NCI-H1105 treated with DMSO at 0.1 percent for 48 hours (cell line): ENCODE results near the gene PELI3.
"Not testable (repeated sequence)": the region's sequence is repeated elsewhere in the genome, so short reads cannot be mapped to it uniquely, and the experiment has no call there.

Source experiments
- DNase-seq: peaks from one replicate; lab custom pipeline; 2025; lab: John Stamatoyannopoulos, UW

PELI3 gene

DNA sequence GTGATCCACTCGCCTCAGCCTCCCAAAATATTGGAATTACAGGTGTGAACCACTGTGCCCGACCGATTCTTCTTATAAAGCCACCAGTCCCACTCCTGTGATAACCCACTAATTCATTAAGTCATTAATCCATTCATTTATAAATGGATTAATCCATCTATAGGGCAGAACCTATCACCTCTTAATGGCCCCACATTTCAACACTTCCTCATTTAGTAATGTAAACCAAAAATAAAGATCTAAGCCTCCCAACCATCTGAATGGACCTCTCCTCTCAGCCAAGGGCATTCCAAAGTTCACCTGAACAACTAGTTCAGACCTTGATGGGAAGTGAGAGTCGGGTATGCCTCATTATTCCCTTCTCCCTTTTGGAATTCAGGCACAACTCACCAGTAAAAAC is 18.2 kb upstream of the PELI3 start:
- no peak for DNase-seq

DNA sequence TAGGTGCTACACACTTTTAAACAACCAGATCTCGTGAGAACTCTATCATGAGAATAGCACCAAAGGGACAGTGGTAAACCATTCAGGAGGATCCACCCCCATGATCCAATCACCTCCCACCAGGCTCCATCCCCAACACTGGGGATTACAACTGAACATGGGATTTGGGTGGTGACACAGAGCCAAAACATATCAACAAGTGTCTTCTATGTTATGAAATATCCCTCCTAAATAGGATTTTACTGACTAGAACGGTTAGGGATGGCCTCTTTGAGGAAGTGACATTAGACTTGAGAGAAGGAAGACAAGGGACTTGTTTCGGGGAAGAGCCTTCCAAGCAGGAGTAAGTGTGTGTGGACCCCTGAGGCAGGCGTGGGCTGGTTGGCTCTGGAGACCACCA is 16.1 kb upstream of the PELI3 start:
- DNase-seq = no peak

DNA sequence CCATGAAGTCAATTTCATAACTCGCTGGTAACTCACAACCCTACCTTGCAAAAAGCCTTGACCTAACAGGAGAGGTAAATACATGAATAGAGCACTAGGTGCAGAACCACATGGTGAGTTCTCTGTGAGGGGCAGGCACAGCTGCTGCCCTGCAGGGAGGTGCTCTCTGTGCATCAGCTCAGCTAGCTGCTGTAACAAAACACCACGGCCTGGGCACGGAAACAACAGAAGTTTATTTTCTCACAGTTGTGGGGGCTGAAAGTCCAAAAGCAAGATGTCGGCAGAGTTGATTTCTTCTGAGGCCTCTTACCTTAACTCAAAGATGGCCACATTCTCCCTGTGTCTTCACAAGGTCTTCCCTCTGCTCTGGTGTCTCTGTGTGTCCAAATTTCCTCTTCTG is 15.0 kb upstream of the PELI3 start:
- DNase-seq = no peak

DNA sequence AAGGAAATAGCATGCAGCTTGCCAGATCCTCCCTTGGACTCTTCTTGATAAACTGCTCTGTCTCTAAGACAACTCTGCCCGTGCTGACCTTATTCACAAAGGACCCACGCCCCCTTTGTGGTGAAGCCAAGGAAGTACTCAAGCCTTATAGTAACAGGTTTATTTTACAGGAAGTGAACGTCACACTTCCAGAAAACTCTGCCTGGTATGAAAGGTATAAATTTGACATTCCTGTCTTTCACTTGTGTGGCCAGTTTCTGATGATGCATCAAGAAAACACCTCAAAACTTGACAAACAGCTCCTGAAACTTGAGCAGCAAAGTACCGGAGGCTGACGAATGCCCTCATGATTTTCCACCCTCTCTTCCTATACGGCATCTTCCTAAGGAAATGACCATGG is 12.5 kb upstream of the PELI3 start:
- no peak for DNase-seq

DNA sequence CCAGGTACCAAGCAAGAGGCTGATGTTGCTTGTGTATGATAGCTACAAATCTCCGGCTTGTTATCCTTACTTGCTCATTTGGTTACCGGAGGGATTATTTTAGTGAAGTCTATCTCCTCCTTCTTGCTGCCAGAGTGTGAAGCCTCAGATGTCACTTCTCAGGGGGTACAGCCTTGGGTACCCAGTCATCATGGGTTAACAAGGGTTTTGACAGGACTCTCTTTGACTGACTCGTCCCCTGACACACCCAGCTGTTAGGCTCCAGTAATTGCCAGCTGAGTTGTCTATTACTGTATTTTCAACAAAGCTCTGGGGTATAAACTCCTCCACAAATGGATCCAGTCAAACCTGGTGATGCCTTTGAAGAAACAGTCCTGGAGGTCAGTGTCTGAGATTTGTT is 11.9 kb upstream of the PELI3 start:
- DNase-seq = no peak

DNA sequence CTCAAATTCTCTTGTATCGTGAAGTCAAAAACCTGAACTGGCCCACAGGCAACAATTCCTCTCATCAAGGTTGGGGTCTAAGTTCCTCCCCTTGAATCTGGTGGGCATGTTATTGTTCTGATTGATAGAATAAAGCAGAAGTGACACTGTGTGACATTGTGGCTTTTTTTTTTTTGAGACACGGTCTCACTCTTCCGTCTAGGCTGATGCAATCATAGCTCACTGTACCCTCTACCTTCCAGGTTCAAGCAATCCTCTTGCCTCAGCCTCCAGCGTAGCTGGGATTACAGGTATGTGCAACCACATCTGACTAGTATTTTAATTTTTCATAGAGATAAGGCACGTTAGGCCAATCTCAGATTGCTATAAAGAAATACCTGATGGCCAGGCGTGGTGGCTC is 8.9 kb upstream of the PELI3 start:
- DNase-seq = no peak

DNA sequence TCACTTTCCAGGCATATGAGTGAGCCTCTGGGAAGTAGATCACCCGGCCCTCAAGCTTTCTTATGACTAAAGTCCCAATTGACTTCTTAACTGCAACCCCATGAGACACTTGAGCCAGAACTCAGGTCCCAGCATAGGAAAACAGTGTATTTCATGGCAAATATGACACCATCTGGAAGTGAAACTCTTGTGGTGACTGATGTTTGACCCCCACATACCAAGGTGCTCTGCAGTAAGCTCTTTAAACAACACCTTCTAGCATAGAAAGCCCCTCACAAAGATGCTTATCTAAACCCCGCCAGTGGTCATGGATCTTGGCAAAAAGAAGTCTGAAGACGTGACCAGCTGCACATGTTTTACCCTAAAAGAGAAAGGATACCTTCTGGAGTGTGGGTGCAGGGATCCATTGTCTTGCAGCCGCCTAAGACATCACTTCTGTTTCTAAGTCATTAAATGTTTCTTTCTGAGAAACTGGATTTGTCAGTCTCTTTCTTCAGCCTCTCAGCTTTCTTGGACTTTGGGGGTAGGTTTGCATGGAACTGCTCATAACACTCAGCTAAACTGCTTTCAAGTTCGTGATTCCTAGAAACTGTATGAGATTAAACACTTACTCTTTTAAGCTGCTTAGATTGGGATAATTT is 7.4 kb upstream of the PELI3 start:
- no peak for DNase-seq

DNA sequence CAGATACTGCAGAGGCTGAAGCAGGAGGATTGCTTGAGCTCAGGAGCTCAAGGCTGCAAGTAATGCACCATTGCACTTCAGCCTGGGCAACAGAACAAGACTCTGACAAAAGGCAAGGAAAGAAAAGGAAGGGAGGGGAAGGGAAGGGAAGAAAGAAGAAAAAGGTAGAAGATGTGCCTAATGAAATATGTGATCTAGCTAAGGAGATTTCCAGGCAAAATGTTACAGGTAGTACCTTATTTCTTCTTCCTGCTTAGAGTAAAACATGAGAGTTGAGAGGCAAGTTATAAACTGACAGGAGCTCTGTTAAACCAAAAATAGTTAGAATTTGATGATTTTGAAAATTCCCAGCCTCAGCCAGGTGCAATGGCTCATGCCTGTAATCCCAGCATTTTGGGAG is 4.7 kb upstream of the PELI3 start:
- no peak for DNase-seq

DNA sequence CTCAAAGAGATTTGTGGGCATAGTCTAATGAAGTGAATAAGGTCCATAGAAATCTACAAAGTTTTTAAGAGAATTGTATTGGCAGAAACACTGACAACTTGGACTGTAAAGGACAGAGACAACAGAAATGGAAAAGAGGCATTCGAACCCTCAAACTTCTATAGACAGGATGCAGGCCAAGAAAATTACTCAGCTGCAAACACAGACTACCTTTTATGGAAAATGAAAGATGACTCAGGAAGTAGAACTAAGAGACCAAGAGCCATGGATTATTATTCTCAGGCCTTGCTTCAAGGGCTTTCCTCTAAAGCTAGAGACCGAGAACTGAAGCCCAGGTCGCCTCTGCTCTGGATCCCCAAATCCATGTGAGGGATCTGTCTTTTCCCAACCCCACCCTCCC is 3.8 kb upstream of the PELI3 start:
- no peak for DNase-seq

DNA sequence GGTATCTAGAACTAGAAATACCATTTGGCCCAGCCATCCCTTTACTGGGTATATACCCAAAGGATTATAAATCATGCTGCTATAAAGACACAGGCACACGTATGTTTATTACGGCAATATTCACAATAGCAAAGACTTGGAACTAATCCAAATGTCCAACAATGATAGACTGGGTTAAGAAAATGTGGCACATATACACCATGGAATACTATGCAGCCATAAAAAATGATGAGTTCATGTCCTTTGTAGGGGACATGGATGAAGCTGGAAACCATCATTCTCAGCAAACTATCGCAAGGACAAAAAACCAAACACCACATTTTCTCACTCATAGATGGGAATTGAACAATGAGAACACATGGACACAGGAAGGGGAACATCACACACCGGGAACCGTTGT is 2.6 kb upstream of the PELI3 start:
- DNase-seq = not testable (repeated sequence)

DNA sequence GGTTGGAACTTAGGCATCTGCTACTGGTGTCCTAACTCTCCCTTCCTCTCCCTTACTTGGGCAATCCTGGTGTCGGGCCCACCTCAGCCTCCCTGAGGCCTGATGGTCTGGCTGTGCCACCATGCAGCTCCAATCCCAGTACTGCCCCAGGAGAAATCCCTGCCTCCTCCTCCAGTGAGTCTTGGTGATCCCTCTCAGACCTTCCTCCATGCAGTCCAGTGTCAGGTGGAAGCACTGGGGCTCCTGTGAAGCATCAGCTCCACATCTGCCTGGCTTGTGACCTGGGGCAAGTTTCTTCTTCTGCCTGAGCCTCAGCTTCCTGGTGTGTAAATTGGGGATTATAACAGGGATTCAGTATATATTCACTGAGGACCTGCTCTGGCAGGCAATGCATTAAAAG is 1.8 kb upstream of the PELI3 start:
- DNase-seq = no peak

DNA sequence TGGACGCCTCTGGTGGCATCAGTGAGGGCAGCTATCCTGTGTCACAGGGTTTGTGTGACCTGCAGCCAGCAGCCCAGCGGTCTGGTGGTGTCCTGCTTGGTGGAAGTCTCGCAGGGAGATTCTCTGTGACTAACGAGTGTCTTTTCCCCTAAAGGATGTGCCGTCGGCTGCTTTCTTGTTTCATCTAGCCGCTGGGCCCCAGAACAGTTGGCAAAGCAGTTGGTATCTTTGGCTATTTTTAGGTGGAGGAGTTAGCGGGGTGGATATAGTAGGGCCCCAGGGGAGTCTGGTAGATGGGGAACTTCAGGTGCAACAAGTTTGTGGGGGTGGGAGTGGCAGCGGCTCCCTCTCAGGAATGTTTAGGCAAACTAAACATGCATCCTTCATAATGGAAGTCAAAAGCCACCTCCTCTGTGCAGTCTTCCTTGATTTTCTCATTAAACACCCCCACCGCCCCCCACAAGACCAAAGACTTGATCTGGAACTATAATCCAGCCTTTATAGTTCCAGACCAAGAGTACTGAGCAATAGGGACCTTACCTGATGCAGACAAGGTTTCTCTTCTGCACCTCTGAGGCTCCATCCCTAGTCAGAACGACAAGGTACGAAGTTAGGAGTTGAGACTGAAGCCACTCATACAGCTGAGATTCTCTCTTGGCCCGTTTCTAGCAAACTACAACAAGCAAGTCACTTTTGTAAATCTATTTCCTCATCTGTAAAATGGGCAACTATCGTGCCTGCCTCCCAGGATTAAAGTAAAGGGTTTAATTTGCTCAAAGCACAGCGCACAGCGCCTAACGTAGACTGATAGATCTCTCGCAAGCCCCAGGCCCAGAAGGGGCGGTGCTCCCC is 1.1 kb upstream of the PELI3 start:
- no peak for DNase-seq

DNA sequence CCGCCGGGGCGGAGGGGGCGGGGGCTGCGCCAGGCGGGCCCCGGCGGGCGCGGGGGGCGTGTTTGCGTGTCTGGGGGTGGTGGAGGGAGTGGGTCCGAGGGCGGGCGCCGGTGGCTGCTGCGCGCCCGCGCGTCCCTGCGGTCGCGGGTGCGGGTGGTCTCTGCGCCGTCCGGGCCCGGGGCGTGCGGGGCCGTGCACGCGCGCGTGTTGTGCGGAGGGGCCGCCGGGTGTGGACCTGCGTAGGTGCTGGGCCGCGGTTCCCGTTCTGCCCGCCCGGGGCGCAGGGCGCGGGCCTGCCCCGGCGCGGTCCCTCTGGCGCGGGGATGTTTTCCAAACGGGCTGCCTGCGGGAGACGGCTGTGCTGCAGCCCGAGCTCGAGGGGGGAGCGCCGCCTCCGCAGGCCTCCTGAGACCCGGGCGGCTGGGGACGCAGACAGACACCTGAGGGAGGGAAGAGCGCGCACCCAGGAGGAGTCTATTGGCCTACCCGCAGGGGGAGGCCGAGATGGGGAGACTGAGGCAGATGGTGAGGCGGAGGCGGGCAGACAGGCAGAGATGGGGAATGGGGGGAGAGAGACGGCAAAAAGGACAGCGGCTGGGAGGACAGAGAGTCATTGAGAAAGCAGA is 442 bp downstream of the PELI3 start:
- peak; percentile 29 for DNase-seq

DNA sequence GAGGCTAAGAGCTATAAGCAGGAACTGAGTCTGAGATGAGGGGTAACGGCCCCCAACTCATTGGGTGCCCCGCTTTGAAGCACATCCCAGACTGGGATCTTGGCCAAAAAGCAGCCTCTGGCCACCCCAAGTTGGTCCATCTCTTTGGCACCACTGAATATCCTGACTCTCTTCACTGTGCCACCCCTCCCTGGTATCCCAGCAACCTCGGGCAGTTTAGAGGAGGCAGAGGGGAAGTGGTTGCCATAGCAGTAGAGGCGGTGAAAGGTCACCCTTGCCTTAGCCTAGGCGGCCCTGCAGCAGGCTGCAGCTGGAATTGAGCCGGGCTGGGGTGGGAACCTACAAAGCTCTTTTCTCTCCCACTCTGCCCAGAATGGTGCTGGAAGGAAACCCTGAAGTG is 1.1 kb downstream of the PELI3 start:
- peak; percentile 31 for DNase-seq

DNA sequence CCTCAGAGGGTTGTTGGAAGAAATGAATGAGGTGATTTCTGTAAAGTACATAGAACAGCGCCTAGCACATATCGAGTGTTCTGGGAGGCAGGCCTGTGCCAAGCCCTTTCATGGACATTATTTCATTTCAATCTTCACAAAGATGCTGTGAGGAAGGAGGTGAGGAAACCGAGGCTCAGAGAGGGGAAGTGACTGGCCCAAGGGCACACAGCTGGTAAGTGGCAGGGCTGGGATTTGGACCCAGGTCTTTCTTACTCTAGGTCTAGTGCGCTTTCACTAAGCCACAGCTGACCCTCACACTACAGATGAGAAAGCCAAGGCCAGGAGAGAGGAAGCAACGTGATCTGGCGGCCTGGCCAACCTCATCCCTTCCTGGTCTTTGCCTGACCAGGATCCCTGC is 2.0 kb downstream of the PELI3 start:
- DNase-seq = no peak

DNA sequence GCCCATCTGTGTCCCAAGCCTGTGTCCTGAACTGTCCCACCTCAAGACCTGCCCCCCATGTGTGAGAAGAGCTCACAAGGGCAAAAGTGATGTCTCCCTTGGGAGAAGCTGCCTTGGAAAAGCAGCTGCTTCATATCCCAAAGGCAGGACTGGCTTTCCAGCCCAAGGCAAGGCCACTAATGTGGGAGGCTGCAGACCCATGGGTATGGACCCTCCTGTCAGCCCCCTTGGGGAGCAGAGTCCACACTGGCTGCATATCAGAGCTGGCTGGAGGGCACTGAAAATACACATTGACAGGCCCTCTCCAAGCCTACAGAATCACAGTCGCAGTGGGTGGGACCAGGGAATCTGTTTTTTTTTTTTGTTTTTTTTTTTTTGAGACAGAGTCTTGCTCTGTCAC is 2.7 kb downstream of the PELI3 start:
- DNase-seq = no peak

DNA sequence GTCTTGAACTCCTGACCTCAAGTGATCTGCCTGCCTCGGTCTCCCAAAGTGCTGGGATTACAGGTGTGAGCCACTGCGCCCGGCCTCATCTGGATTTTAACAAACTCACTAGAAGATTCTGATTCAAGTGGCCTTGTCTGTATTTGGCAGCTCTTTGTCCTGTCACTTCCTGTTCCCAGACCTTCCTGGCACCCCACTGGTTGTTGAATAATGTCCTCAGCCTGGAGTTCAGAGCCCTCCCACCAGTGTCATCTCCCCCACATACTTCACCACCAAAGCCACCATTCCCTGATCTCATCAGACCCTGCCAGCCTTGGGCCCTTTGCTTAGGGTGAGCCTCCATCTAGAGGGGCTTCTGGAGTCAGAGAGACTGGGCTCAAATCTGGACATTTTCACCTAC is 3.3 kb downstream of the PELI3 start:
- no peak for DNase-seq

DNA sequence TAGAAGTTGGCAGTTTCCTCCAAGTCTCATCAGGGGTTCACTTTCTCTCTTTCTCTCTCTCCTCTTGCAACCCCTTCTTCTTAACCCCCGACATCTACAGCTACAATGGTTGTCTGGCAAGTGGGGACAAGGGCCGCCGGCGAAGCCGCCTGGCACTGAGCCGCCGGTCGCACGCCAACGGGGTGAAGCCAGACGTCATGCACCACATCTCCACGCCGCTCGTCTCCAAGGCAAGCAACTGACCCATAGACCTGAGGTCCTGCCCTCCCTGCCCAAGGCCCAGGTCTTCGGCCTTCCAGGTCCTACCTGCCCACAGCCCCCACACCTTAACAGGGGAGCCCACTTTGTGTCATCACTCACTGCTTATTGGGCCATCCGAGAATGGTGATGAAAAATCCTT is 4.4 kb downstream of the PELI3 start:
- DNase-seq = no peak

DNA sequence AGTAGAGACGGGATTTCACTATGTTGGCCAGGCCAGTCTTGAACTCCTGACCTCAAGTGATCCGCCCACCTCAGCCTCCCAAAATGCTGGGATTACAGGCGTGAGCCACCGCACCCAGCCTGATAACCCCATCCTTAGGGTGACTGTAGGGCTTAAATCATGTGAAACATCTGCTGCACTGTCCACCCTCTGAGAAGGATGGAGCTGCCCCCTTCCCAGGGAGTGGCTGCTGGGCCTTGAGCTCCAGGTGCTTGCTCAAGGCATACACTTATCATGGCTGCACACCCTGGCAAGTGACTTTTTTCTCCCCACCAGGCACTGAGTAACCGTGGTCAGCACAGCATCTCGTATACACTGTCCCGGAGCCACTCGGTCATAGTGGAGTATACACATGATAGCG is 5.3 kb downstream of the PELI3 start:
- DNase-seq = no peak

DNA sequence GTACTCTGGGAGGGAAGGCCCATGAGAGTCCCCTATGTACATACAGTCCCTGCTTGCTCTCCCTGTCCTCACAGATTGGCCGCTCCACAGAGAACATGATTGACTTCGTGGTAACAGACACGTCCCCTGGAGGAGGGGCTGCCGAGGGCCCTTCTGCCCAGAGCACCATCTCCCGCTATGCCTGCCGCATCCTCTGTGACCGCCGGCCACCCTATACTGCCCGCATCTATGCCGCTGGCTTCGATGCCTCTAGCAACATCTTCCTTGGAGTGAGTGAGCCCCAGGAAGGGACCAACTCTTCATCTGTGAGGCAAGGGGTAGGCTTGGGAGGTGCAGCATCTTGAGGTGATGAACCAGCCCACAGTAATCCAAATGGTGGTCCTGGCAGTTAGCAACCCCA is 6.5 kb downstream of the PELI3 start:
- DNase-seq = no peak

DNA sequence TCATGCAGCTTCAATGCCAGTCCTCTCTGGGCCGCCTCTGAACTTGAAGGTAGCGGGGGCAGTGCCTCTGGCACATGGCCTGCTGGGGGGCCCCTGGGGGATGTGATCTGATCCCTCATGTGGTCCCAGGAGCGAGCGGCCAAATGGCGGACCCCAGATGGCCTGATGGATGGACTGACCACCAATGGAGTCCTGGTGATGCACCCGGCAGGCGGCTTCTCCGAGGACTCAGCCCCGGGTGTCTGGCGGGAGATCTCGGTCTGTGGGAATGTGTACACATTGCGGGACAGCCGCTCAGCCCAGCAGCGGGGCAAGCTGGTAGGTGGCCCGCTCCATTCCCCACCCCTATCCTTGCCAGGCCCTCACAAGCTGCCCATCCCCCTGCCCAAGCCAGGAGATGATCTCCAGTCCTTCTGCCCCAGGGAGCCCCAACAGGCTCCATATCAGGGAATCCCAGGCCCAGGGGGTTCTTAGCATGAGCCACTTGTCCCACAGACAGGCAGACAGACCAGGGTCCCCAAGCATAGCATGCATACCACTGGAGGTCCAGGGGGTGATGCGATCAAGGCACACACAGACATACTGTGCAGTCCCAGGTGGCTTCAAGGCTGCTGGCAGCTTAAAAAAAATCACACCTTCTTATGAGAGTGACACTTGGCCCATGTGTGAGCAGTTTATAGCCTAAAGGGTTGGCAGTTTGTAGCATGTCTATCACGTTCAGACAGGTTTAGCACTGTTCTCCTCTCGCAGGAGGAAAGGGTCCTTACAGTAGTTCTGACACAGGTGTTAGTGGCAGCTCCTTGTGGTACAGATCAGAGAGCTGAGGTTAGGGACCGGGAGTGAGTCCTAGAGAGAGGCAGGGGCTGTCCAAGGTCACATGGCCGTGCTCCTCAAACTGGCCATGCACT is 7.2 kb downstream of the PELI3 start:
- DNase-seq = no peak
